Endothelial cell of umbilical vein (primary cell): Measurements from ENCODE around the gene CCDC188. TPM values are rescaled to one million over a fixed set of nuclear protein-coding genes. Genes with fewer than 3 reads are reported as not detected.
A peak's percentile ranks its signal among the peaks of the same experiment; 100 is the strongest.

ENCODE experiments used
- BruUV-seq: library from RNA; stranded (reverse); fragments of 400-500 nt; replicated peaks from 2 replicates; lab custom pipeline; 2021; lab: Mats Ljungman, UMichigan
- CTCF ChIA-PET: fragments of 300-600, 350-600 bp; sonication (Branson Sonifier 250); formaldehyde crosslinking; loops from one replicate; lab custom pipeline; 2021; ENCODE audit warnings: antibody characterized with exemption, inconsistent platforms; lab: Charles Lee
- POLR2A ChIA-PET: fragments of 300-600, 350-600 bp; sonication (Branson Sonifier 250); formaldehyde crosslinking; loops from one replicate; lab custom pipeline; 2021; ENCODE audit warnings: antibody characterized with exemption, inconsistent platforms; lab: Charles Lee
- DNase-seq: peaks from one replicate; pipeline ENCODE4 v3.0.0-alpha.2; 2011; ENCODE audit warnings: low read depth, low spot score
- FAIRE-seq: peaks from 2 replicates; lab custom pipeline; 2011; peaks lifted over from hg19 to GRCh38; lab: Jason Lieb, UNC
- H2AFZ ChIP-seq: 2 replicates; pipeline ENCODE4 v1.6.0; 2012; ENCODE audit warnings: low read depth, low read length, control low read depth, inconsistent platforms
- H3K27ac ChIP-seq: 2 replicates; pipeline ENCODE4 v1.5.1; 2011; ENCODE audit warnings: low read depth, mild to moderate bottlenecking, control low read depth, low read length, moderate library complexity; ENCODE audit not compliant: insufficient read depth
- H3K27me3 ChIP-seq, 2 experiments: 2 replicates each; pipeline versions ENCODE4 v1.6.0 to v1.6.1; 2011; ENCODE audit warnings: low read length in 2 of 2, mixed read lengths in 1 of 2; ENCODE audit not compliant: control insufficient read depth in 2 of 2, insufficient read depth in 2 of 2
- H3K36me3 ChIP-seq, 2 experiments: 2 replicates in 1 of 2; 3 replicates in 1 of 2; pipeline ENCODE4 v1.5.1; 2011; ENCODE audit warnings: low read length in 2 of 2, mild to moderate bottlenecking in 1 of 2, moderate library complexity in 1 of 2; ENCODE audit not compliant: control insufficient read depth in 2 of 2, insufficient read depth in 2 of 2; ENCODE audit errors: extremely low read depth in 1 of 2
- H3K4me1 ChIP-seq: 3 replicates; pipeline ENCODE4 v1.5.1; 2011; ENCODE audit warnings: mild to moderate bottlenecking, low read length; ENCODE audit not compliant: control insufficient read depth, insufficient read depth; ENCODE audit errors: extremely low read depth
- H3K4me2 ChIP-seq: 2 replicates; pipeline ENCODE4 v1.6.1; 2011; ENCODE audit warnings: low read length, control low read depth, mixed read lengths; ENCODE audit not compliant: insufficient read depth
- H3K4me3 ChIP-seq, 3 experiments: fragments of 200-600 bp in 1 of 3; sonication (generic), shearing (Covaris generic) in 1 of 3; replicated peaks in 1 of 3; 2 replicates each; pipeline ENCODE4 v1.5.1; 2011 to 2016; ENCODE audit warnings: control low read depth in 3 of 3, low read length in 3 of 3, mild to moderate bottlenecking in 2 of 3, inconsistent platforms in 1 of 3, low read depth in 1 of 3, moderate library complexity in 1 of 3; ENCODE audit not compliant: insufficient read depth in 1 of 3
- H3K79me2 ChIP-seq: 2 replicates; pipeline ENCODE4 v1.6.0; 2012; ENCODE audit warnings: low read length, inconsistent platforms; ENCODE audit not compliant: control insufficient read depth, insufficient read depth
- H3K9ac ChIP-seq: replicated peaks from 2 replicates; pipeline ENCODE3; 2011; ENCODE audit warnings: low read length, control low read depth; ENCODE audit not compliant: insufficient read depth; ENCODE audit errors: extremely low read depth
- H3K9me1 ChIP-seq: replicated peaks from 3 replicates; pipeline ENCODE4 v1.6.0; 2011; ENCODE audit warnings: mild to moderate bottlenecking, low read length; ENCODE audit not compliant: control insufficient read depth, insufficient read depth; ENCODE audit errors: extremely low read depth
- H3K9me3 ChIP-seq: replicated peaks from 2 replicates; pipeline ENCODE4 v1.5.1; 2012; ENCODE audit warnings: low read length, inconsistent platforms; ENCODE audit not compliant: control insufficient read depth, insufficient read depth
- H4K20me1 ChIP-seq: replicated peaks from 2 replicates; pipeline ENCODE3; 2011; ENCODE audit warnings: mild to moderate bottlenecking, low read length; ENCODE audit not compliant: control insufficient read depth, insufficient read depth; ENCODE audit errors: extremely low read depth
- CTCF ChIP-seq, 2 donors: IDR thresholded peaks; 1 replicate in 1 of 2; 2 replicates in 1 of 2; pipeline ENCODE4 v1.5.1; 2011; ENCODE audit warnings: low read length in 2 of 2, mild to moderate bottlenecking in 2 of 2, moderate library complexity in 2 of 2, control low read depth in 1 of 2, inconsistent platforms in 1 of 2, low read depth in 1 of 2; ENCODE audit not compliant: insufficient read depth in 1 of 2; ENCODE audit errors: extremely low read depth in 1 of 2
- FOS ChIP-seq: IDR thresholded peaks from 2 replicates; pipeline ENCODE4 v1.6.1; 2011; ENCODE audit warnings: mild to moderate bottlenecking, low read length, moderate library complexity, borderline replicate concordance; ENCODE audit not compliant: insufficient read depth
- GATA2 ChIP-seq: IDR thresholded peaks from 2 replicates; pipeline ENCODE4 v1.7.0; 2011; ENCODE audit warnings: low read depth, mild to moderate bottlenecking, moderate library complexity, mixed read lengths, low read length; ENCODE audit not compliant: insufficient read length, insufficient read depth
- JUN ChIP-seq: IDR thresholded peaks from 2 replicates; pipeline ENCODE4 v1.6.1; 2011; ENCODE audit warnings: borderline replicate concordance, low read depth; ENCODE audit not compliant: insufficient read length, insufficient read depth
- POLR2AphosphoS5 ChIP-seq: IDR thresholded peaks from 2 replicates; pipeline ENCODE4 v1.6.1; 2012; ENCODE audit warnings: low read depth, mild to moderate bottlenecking, control low read depth, low read length, moderate library complexity; ENCODE audit not compliant: insufficient read depth
- dilution Hi-C: fragments of 300-500 bp; cut with MboI; formaldehyde crosslinking; loops from one replicate; pipeline ENCODE4 v1.15.0; 2019; ENCODE audit warnings: low sequenced_read_pairs; ENCODE audit not compliant: extremely low pct_ligation_motif_present
- intact Hi-C: fragments of 100-400 bp; cut with micrococcal nuclease; formaldehyde crosslinking; loops from one replicate; pipeline ENCODE4 v1.10.0; 2022
- polyA plus RNA-seq, 4 experiments: library from polyadenylated mRNA; depleted of rRNA in 3 of 4; stranded (reverse) in 3 of 4; unstranded in 1 of 4; fragments of >200 nt; gene quantifications; 2 replicates each; pipeline versions ENCODE4 v1.2.1 to v1.2.3, GENCODE V29; 2011 to 2012; ENCODE audit warnings: missing spikeins in 1 of 4
- total RNA-seq: library from RNA; stranded (reverse); gene quantifications from 2 replicates; pipeline ENCODE4 v1.2.3, GENCODE V29; 2021

CCDC188 gene
- total and polyA plus RNA-seq, 2 donors (not counting 3 experiments of a cell fraction or from before 2014, with no cell fraction given) = 9.4 to 9.8 TPM

- Histone ChIP-seq H3K27ac (peak within 1 kb of the TSS; percentile 67), H3K4me3 (peak within 1 kb of the TSS; percentile 62 to 87 (median 74)), H2AFZ (peak within 1 kb of the TSS; percentile 75), H3K36me3 (peaks cover 16 to 29% of the 10 kb centered on the region in 2 experiments), H3K9me3 (no peaks in the 10 kb centered on the region), H4K20me1 (no peaks in the 10 kb centered on the region), H3K27me3 (no peaks in the 10 kb centered on the region), H3K9me1 (no peaks in the 10 kb centered on the region), H3K79me2 (peaks cover 56% of the 10 kb centered on the region), H3K9ac (peak within 1 kb of the TSS; percentile 92), H3K4me2 (peak within 1 kb of the TSS; percentile 69), H3K4me1 (peaks cover 22% of the 10 kb centered on the region)
- dilution Hi-C loops (no loop called here), intact Hi-C loops (no loop called here)
- ChIA-PET POLR2A (no interaction called here), CTCF (no interaction called here)
- no peak for FAIRE-seq
- TF ChIP-seq GATA2 (no peak), FOS (no peak), CTCF (IDR thresholded peaks at IDR 0.05; ENCODE audit: extremely low read depth in 1 of 2, insufficient read depth in 1 of 2, low read depth in 1 of 2, low read length in 2 of 2) (no peak), POLR2AphosphoS5 (no peak), JUN (no peak)
- DNase-seq = no peak
- no TSS peak for BruUV-seq
Measured at GRCh38 chr22:20115691-20116375, 35.0 kb downstream of the CCDC188 start, which contains the start of gene RANBP1. Gene RANBP1, plus strand, starts transcription at chr22:20116104. Its CDS starts 81 bp downstream, at chr22:20116185.
